Measurements from ENCODE around the gene TAGLN3.
"Not testable (repeated sequence)": the region's sequence is repeated elsewhere in the genome, so short reads cannot be mapped to it uniquely, and the experiment has no call there.

Gene TAGLN3

GRCh38 chr3:112035241-112035640 is 36.5 kb downstream of the TAGLN3 start:
- DNase-seq (ENCODE audit: insufficient read length, low spot score) (no peak), FAIRE-seq (no peak)
- TF ChIP-seq PAX5 (IDR thresholded peaks at IDR 0.05; ENCODE audit: insufficient read depth, low read length, severe bottlenecking), result no peak
- TF ChIP-seq POLR2AphosphoS5 (IDR thresholded peaks at IDR 0.05; ENCODE audit: low read depth, low read length), result no peak

DNA sequence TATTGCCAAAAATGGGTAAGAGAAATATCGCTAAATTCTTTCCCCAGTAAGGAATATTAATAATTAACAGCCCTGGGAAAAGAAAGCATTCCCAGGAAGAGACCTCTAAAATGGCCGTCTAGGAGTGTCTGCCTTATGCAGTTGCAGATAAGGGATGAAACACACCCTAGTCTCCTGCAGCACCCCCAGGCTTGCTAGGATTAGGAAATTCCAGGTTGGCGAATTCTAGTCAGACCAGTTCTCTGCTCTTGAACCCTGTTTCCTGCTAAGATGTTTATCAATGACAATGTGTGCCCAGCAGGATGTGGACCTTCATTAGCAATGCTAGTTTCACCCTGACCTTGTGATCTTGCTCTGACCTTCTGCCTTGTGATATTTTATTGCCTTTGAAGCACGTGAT is 38.5 kb downstream of the TAGLN3 start:
- not testable (repeated sequence) for DNase-seq (ENCODE audit: insufficient read length, low spot score); FAIRE-seq

DNA sequence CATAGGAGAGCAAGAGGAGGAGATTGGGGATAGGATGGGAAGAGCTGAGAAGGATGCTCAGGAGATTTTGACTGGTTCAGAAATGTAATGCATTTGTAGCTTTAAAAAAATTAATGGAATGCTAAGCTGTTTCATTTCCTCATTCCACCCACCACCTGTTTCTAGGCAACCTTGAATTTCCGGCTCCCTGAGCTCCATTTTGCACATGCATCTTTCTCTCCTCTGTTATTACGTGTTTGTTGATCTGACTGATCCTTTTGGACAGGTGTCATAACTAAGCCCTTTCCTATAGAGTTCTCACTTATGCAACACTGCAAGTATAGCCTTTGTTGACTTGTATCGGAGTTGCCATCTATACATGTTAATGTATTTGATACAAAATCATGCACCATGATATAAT is 40.1 kb downstream of the TAGLN3 start:
- DNase-seq (ENCODE audit: insufficient read length, low spot score) (no peak), FAIRE-seq (no peak)
- TF ChIP-seq TAF1 (IDR thresholded peaks at IDR 0.05; ENCODE audit: low read depth, low read length), result no peak
- peak; percentile 86 for TF ChIP-seq SPI1 (IDR thresholded peaks at IDR 0.05; ENCODE audit: low read depth, low read length)

GRCh38 chr3:112041321-112041720 is 42.6 kb downstream of the TAGLN3 start:
- no peak for FAIRE-seq

GRCh38 chr3:112042842-112043280 is 44.1 kb downstream of the TAGLN3 start:
- no peak for DNase-seq (ENCODE audit: insufficient read length, low spot score)
- TF ChIP-seq POLR2AphosphoS5 (IDR thresholded peaks at IDR 0.05; ENCODE audit: low read depth, low read length), result no peak
- no peak for TF ChIP-seq POLR2A (IDR thresholded peaks at IDR 0.05; ENCODE audit: low read depth, low read length)
- TF ChIP-seq PAX5 (IDR thresholded peaks at IDR 0.05; ENCODE audit: insufficient read depth, low read length, severe bottlenecking), result no peak
- TF ChIP-seq POU2F2 (IDR thresholded peaks at IDR 0.05; ENCODE audit: low read depth, low read length), result no peak
- no peak for TF ChIP-seq TAF1 (IDR thresholded peaks at IDR 0.05; ENCODE audit: low read depth, low read length)
- TF ChIP-seq SPI1 (IDR thresholded peaks at IDR 0.05; ENCODE audit: low read depth, low read length), result no peak
- peak; percentile 64 for FAIRE-seq

More at GRCh38 chr3:112041321-112041720, 42.6 kb downstream of the TAGLN3 start:
- no peak for TF ChIP-seq POLR2A (IDR thresholded peaks at IDR 0.05; ENCODE audit: low read depth, low read length)
- no peak for TF ChIP-seq TAF1 (IDR thresholded peaks at IDR 0.05; ENCODE audit: low read depth, low read length)
- no peak for TF ChIP-seq POLR2AphosphoS5 (IDR thresholded peaks at IDR 0.05; ENCODE audit: low read depth, low read length)
- no peak for TF ChIP-seq PAX5 (IDR thresholded peaks at IDR 0.05; ENCODE audit: insufficient read depth, low read length, severe bottlenecking)
- no peak for DNase-seq (ENCODE audit: insufficient read length, low spot score)

DNA sequence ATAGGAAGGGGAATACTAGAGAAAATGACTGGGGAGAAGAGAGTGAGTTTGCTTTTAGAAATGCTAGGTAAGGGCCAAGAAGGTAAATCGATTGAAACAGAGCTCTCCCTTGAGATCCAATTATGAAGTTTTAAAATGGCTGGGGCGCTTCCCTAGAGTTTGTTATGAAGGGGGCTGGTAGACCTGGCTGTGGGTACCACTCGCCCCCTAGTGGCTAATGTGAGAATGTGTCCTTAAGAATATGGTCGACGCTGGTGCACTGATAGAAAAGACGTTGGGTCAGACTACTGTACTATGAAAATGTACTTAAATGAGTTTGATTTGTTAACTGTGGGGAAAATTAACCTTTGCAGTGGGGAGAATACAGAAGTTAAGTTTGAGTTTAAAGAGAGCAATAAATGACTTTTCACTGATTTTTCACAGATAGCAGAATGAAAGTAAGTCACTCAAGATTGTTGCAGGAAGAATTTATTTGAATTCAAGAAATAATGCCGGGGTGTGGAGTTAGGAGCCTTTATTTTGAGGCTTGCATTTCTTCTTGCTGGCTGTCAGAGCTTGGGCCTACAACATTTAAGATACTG is 45.0 kb downstream of the TAGLN3 start:
- FAIRE-seq (peak; percentile 88), DNase-seq (ENCODE audit: insufficient read length, low spot score) (peak; percentile 24)
- TF ChIP-seq POU2F2 (IDR thresholded peaks at IDR 0.05; ENCODE audit: low read depth, low read length) (no peak), SPI1 (IDR thresholded peaks at IDR 0.05; ENCODE audit: low read depth, low read length) (no peak), POLR2AphosphoS5 (IDR thresholded peaks at IDR 0.05; ENCODE audit: low read depth, low read length) (no peak), TAF1 (IDR thresholded peaks at IDR 0.05; ENCODE audit: low read depth, low read length) (no peak), PAX5 (IDR thresholded peaks at IDR 0.05; ENCODE audit: insufficient read depth, low read length, severe bottlenecking) (no peak), POLR2A (IDR thresholded peaks at IDR 0.05; ENCODE audit: low read depth, low read length) (no peak)

GRCh38 chr3:112046599-112046998 is 47.9 kb downstream of the TAGLN3 start:
- FAIRE-seq, result no peak
- TF ChIP-seq POU2F2 (IDR thresholded peaks at IDR 0.05; ENCODE audit: low read depth, low read length), result no peak
- no peak for TF ChIP-seq TAF1 (IDR thresholded peaks at IDR 0.05; ENCODE audit: low read depth, low read length)
- TF ChIP-seq SPI1 (IDR thresholded peaks at IDR 0.05; ENCODE audit: low read depth, low read length), result no peak
- TF ChIP-seq PAX5 (IDR thresholded peaks at IDR 0.05; ENCODE audit: insufficient read depth, low read length, severe bottlenecking), result no peak
- TF ChIP-seq POLR2AphosphoS5 (IDR thresholded peaks at IDR 0.05; ENCODE audit: low read depth, low read length), result no peak
- TF ChIP-seq POLR2A (IDR thresholded peaks at IDR 0.05; ENCODE audit: low read depth, low read length), result no peak
- DNase-seq (ENCODE audit: insufficient read length, low spot score), result no peak

DNA sequence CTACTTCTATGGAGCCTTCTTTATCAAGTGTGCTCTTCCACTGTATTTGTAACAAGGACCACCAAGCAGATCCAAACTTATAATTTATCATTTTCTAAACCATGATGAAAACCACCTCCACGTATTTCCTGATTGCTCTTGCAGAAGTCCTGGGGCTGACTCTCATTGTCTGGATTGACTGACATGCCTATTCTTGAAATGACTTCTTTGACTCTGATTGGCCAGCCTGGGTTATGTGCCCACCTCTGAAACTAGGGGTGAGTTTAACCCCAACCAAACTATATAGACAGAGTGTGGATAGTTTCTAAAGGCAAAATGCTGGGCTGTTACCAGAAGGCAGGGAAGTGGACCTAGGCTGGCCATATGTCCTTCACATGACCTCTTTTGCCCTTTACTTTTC is 48.5 kb downstream of the TAGLN3 start:
- no peak for DNase-seq (ENCODE audit: insufficient read length, low spot score)
- no peak for FAIRE-seq
- no peak for TF ChIP-seq POLR2AphosphoS5 (IDR thresholded peaks at IDR 0.05; ENCODE audit: low read depth, low read length)
- TF ChIP-seq POLR2A (IDR thresholded peaks at IDR 0.05; ENCODE audit: low read depth, low read length), result no peak
- TF ChIP-seq POU2F2 (IDR thresholded peaks at IDR 0.05; ENCODE audit: low read depth, low read length), result no peak
- no peak for TF ChIP-seq PAX5 (IDR thresholded peaks at IDR 0.05; ENCODE audit: insufficient read depth, low read length, severe bottlenecking)
- TF ChIP-seq TAF1 (IDR thresholded peaks at IDR 0.05; ENCODE audit: low read depth, low read length), result no peak
- no peak for TF ChIP-seq SPI1 (IDR thresholded peaks at IDR 0.05; ENCODE audit: low read depth, low read length)

- DNase-seq (ENCODE audit: insufficient read length, low spot score) (no peak), FAIRE-seq (no peak)
- no peak for TF ChIP-seq POLR2AphosphoS5 (IDR thresholded peaks at IDR 0.05; ENCODE audit: low read depth, low read length)
- TF ChIP-seq POU2F2 (IDR thresholded peaks at IDR 0.05; ENCODE audit: low read depth, low read length), result no peak
- TF ChIP-seq TAF1 (IDR thresholded peaks at IDR 0.05; ENCODE audit: low read depth, low read length), result no peak
- TF ChIP-seq SPI1 (IDR thresholded peaks at IDR 0.05; ENCODE audit: low read depth, low read length), result no peak
- TF ChIP-seq POLR2A (IDR thresholded peaks at IDR 0.05; ENCODE audit: low read depth, low read length), result no peak
- TF ChIP-seq PAX5 (IDR thresholded peaks at IDR 0.05; ENCODE audit: insufficient read depth, low read length, severe bottlenecking), result no peak
Observed at GRCh38 chr3:112048911-112049310, 50.2 kb downstream of the TAGLN3 start.

GRCh38 chr3:112053229-112053628 is 54.5 kb downstream of the TAGLN3 start:
- no peak for FAIRE-seq
- DNase-seq (ENCODE audit: insufficient read length, low spot score), result no peak
- TF ChIP-seq PAX5 (IDR thresholded peaks at IDR 0.05; ENCODE audit: insufficient read depth, low read length, severe bottlenecking) (no peak), POLR2A (IDR thresholded peaks at IDR 0.05; ENCODE audit: low read depth, low read length) (no peak), POU2F2 (IDR thresholded peaks at IDR 0.05; ENCODE audit: low read depth, low read length) (no peak), TAF1 (IDR thresholded peaks at IDR 0.05; ENCODE audit: low read depth, low read length) (no peak), POLR2AphosphoS5 (IDR thresholded peaks at IDR 0.05; ENCODE audit: low read depth, low read length) (no peak), SPI1 (IDR thresholded peaks at IDR 0.05; ENCODE audit: low read depth, low read length) (no peak)
